ENCODE data around the gene CHD9NB.
"Not testable (repeated sequence)": the region's sequence is repeated elsewhere in the genome, so short reads cannot be mapped to it uniquely, and the experiment has no call there.

CHD9NB gene

GRCh38 chr16:53083119-53083518 is 30.4 kb upstream of the CHD9NB start:
- no peak for DNase-seq

GRCh38 chr16:53082509-53082908 is 29.8 kb upstream of the CHD9NB start:
- no peak for DNase-seq

DNA sequence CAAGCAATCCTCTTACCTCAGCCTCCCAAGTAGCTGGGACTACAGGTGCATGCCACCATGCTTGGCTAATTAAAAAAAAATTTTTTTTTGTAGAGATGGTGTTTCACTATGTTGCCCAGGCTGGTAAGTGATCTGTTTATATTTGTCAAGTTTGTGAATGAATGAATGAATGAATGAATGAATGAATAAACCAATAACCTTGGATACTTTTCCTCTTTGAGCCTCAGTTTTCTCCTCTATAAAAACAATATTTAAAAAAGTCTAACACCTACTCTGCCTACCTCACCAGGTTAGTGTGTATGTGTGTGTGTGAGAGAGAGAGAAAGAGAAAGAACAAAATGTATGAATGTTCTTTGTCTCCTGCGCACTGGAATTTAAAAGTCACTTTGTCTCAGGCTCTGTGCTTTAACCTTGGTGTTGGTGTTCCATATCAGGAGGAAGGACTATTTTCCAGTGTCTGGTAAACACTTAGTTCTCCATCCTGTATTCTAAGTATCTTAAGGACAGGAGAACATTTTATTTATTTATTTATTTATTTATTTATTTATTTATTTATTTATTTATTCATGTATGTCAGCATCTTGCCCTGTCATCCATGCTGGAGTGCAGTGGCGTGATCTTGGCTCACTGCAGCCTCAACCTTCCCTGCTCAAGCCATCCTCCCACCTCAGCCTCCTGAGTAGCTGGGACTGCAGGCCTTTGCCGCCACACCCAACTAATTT is 29.1 kb upstream of the CHD9NB start:
- DNase-seq: no peak

DNA sequence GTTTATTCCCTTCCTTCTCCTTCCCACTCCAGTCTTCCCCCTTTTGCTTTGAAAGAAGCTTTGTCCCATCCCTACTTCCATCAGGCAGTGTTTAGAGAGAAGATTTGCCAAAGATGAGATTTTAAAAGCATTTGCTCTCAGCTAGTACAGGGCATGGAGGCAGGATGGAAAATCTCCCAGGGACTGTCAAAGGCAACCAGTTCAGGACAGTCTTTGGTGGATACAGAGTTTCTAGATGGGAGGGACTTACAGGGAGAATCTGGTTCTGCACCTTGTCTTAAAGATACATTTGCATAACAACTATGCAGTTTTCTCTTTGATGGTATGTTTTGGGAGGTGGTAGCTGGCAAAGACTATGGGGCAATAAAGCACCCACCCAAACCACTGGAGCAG is 28.3 kb upstream of the CHD9NB start:
- no peak for DNase-seq

DNA sequence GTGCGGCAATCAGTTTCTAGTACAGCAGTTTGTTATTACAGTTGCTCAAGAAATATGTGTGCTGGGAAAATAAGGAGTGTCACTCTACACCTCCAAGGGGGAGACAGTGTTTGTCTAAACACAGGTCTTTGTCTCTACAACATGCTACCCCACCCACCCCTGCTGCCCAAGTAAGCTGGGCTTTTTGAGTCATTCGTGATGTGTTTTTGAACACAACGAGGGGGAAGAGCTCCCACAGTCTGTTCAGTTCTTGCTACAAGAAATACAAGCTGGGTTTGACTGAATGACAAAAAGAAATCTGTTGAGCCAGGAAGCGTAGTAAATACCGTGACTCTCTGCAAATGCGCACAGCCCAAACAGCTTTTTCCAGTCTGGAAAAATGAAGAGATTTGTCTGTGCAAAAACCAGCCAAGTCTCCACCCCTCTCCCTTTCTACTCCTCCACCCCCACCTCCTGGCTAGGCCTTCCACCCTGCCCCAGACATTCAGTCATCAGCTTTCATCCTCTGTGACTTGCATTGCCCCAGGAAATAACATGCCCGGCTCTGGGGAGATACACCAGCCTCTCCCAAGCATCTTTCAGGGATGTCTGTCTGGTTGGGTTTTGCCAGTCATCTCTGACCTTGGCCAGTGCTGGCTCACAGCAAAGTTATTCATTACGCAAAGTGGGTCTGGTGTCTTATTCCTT is 27.8 kb upstream of the CHD9NB start:
- no peak for DNase-seq

- DNase-seq: no peak
Observed at GRCh38 chr16:53078765-53079485, 26.2 kb upstream of the CHD9NB start.

GRCh38 chr16:53078247-53078646 is 25.6 kb upstream of the CHD9NB start:
- DNase-seq: no peak

DNA sequence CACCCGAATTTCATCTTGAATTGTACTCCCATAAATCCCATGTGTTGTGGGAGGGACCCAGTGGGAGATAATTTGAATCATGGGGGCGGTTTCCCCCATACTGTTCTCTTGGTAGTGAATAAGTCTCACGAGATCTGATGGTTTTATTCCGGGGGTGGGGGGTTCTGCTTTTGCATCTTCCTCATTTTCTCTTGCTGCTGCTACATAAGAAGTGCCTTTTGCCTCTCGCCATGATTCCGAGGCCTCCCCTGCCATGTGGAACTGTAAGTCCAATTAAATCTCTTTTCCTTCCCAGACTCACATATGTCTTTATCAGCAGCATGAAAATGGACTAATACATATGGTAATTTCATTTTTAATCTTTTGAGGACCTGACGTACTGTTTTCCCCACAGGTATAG is 22.8 kb upstream of the CHD9NB start:
- DNase-seq: not testable (repeated sequence)

DNA sequence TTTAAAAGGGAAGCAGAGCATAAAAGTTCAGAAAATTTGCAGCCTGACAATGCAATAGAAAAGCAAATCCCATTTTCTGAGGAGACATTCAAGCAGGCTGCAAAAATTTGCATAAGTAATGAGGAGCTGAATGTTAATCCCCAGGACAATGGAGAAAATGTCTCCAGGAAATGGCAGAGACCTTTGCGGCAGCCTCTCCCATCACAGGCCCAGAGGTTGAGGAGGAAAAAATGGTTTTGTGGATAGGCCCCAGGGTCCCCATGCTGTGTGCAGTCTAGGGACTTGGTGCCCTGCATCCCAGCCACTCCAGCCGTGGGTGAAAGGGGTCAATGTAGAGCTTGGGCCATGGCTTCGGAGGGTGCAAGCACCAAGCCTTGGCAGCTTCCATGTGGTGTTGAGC is 21.6 kb upstream of the CHD9NB start:
- not testable (repeated sequence) for DNase-seq

DNA sequence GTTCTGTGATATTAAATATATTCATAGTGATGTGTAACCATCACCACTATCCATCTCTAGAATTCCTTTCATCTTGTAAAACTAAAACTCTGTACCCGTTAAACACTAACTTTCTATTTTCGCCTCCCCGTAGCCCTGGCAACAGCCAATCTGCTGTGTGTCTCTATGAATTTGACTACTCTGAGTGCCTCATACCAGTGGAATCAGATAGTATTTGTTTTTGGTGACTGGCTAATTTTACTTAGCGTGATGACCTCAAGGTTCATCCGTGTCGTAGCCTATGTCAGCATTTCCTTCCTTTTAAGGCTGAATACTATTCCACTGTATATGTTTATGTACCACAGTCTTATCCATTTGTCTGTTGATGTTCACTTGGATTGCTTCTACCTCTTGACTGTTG is 20.3 kb upstream of the CHD9NB start:
- DNase-seq: no peak

DNA sequence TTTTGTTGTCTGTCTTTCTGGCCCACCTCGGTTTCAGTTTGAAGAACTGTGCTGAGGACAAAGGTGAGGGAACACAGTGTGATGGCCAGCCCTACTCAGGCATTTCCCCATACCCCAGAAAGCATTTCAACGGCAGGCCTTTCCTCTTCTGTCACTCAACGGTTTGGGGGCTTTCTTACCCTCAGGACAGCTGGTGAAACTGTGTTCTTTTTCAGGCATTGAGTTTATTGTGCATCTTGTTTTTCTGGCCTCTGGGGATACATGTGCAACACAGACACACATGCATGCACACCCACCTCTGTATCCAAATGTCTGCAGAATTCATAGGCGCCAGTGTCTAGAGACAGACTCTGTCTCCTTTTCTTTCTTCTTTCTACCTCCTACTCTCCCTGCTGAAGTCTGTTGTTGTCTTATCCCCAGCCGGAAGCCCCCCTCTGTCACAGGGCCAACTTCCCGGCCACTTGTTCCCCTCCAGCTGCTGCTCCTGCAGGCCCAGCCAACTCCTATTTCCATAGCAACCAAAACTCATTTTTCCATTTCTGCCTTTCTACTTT is 19.1 kb upstream of the CHD9NB start:
- DNase-seq: no peak

DNA sequence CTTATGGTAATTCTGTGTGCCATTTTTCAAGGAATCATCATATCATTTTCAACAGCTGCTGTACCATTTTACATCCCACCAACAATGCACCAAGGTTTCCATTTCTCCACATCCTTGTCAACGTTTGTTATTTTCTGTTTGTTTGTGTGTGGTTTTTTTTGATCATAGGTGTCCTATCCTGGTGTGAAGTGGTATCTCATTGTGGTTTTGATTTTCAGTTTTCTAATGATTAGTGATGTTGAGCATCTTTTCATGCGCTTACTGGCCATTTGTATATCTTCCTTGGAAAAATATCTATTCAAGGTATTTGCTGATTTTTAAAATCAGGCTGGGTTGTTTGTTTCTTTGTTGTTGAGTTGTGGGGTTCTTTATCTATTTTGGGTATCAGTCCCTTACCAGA is 17.1 kb upstream of the CHD9NB start:
- no peak for DNase-seq

DNA sequence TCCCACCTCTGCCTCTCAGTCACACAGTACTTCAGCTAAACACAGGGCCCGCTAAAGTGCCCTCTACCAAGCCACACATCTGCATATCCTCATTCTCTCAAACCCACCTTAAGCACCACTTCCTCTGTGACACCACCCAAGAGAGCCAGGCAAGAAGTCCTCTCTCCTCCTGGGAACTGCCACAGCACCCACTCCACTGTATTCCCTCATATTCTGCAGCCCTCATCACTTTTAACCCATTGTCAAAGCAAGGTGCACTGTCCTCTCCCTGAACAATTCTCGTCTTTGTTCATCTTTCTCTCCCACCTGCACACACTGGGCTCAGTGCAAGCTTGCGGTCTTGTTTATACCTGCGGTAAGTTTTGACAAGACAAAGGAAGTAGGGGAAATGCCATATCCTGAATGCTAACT is 15.7 kb upstream of the CHD9NB start:
- no peak for DNase-seq

DNA sequence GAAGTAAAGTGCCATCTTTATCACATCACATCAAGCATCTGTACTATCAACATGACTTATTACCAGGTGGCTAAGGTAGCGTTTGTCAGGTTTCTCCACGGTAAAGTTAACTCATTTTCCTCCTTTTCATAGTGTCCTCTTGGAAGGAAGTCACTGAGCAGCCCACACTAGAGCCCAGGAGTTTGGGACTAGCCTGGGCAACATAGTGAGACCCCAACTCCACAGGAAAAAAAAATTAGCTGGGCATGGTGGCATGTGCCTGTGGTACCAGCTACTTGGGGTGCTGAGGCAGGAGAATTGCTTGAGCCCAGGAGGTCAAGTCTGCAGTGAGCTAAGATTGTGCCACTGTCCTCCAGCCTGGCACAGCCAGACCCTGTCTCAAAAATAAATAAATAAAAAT is 15.0 kb upstream of the CHD9NB start:
- DNase-seq: no peak

DNA sequence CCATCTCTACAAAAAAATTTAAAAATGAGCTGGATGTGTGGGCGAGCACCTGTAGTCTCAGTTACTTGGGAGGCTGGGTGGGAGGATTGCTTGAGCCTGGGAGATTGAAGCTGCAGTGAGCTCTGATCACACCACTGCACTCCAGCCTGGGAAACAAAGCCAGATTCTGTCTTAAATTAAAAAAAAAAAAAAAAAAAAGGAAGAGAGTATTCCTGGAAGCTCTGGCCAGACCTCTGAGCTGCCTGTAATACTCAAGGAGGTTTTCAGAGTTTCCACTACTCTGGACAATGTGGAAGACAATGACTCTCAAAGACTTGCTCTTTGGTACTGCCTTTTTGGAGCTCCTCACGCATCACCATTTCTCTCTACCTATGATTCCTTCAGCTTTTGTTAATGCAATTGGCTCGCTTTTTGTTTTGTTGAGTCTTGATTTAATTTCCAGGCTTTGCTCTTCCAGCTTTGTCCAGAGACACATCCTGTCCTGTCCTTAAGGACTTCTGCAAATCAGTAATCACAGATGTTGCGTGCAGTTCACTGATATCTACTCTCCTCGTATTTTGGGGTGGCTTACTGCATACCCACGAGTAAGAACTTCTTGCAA is 12.9 kb upstream of the CHD9NB start:
- no peak for DNase-seq

DNA sequence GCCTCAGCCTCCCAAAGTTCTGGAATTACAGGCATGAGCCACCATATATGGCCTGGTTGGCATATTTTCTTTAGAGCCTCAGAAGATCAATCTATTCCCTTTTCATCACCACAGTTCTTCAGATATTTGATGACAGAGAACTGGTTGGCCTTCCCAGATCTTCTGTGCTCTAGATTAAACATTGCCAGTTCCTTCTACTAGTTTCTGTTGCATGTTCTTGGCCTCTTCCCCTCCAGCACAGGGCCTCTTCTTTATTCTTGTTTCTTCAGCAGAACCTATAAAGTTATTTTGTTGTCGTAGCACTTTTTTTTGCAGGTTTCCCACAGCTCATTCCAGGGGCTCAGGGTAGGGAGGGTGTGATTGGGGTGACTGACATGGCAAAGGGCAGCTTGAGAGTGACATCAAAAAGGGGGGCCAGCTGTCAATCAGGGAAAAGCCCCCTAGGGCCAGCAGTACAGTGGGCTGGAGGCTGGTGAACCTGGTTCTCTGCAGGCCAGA is 11.4 kb upstream of the CHD9NB start:
- no peak for DNase-seq

DNA sequence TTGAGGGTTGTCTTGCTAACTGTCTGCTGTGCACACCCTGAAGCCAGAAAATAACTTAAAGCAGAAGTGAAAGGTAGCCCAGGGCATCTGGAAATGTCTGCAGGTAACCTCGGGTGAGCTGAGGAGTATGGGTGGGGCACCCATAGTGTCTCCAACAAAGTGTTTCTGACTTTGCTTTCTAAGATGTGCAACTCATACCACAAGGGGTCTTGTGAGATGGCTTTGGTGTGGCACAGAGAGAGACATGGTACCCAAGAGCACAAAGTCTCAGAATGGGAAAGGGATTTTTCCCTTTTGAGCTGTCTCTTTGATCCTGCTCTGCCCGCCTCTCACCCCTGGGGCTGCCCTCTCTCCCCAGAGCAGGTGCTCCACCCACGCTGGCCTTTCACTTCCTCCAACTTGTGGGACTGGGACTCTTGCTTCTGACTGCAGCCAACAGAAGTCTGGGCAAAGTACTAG is 9.0 kb upstream of the CHD9NB start:
- DNase-seq: peak; percentile 39

- DNase-seq: no peak
Observed at GRCh38 chr16:53061256-53061655, 8.6 kb upstream of the CHD9NB start.

GRCh38 chr16:53059672-53060071 is 7.0 kb upstream of the CHD9NB start:
- no peak for DNase-seq

GRCh38 chr16:53058882-53059281 is 6.2 kb upstream of the CHD9NB start:
- no peak for DNase-seq

DNA sequence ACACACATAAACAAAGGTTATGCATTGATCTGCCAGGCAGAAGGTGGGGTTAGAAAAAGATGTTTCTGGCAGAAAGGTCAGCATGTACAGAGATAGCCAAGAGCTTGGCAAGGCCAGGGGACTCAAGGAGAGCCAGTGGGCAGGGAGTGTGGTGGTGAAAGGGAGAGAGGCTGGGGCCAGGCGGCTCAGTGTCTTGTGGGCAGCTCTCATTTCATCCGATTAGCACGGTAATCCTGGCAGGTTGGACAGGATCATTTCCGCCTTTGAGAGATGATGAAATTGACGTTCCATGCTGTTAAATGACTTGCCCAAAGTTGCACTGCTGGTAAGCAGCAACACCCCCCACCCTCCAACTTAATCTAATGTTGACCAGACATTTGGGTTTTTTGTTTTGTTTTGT is 5.7 kb upstream of the CHD9NB start:
- no peak for DNase-seq

- no peak for DNase-seq
Observed at GRCh38 chr16:53057658-53058057, 5.0 kb upstream of the CHD9NB start.

- no peak for DNase-seq
Observed at GRCh38 chr16:53056392-53056881, 3.7 kb upstream of the CHD9NB start.
